NCI-H2196 (cell line): Measurements from ENCODE around the gene CYB5R4.
"Not testable (repeated sequence)": the region's sequence is repeated elsewhere in the genome, so short reads cannot be mapped to it uniquely, and the experiment has no call there.

Source experiments
- DNase-seq: peaks from one replicate; lab custom pipeline; 2025; ENCODE audit not compliant: unreplicated experiment; lab: John Stamatoyannopoulos, UW

CYB5R4 gene

DNA sequence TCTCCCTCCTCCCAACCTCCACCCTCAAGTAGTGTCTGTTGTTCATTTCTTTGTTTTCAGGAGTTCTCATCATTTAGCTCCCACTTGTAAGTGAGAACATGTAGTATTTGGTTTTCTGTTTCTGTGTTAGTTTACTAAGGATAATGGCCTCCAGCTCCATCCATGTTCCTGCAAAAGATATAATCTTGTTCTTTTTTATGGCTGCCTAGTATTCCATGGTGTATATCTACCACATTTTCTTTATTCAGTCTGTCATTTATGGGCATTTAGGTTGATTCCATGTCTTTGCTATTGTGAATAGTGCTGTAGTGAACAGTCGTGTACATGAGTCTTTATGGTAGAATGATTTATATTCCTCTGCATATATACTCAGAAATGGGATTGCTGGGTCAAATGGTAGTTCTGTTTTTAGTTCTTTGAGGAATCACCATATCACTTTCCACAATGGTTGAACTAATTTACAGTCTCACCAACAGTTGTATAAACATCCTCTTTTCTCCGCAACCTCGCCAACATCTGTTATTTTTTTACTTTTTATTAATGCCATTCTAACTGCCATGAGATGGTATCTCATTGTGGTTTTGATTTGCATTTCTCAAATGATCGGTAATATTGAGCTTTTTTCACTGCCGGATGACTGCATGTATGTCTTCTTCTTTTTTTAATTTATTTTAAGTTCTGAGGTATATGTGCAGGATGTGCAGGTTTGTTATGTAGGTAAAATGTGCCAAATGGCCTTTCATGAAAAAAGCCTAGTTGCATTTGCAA lies 48.3 kb downstream of the CYB5R4 start:
- not testable (repeated sequence) for DNase-seq

DNA sequence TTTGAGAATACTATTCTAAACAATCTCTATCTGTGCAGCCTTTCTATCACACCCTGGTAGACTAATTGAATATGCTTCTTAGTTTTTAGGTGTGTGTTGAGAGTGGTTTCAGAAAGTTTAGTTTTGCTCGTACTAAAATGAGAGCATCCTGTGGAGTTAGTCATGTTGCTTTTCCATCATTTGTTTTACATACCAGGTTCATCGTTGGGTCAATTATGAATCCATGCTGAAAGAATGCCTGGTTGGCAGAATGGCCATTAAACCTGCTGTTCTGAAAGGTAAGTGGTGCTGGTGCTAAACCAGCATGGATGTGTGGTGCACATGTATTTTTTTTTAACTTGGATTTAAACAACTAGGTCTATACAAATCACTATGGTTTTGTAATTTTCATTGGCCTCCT lies 49.3 kb downstream of the CYB5R4 start:
- no peak for DNase-seq

DNA sequence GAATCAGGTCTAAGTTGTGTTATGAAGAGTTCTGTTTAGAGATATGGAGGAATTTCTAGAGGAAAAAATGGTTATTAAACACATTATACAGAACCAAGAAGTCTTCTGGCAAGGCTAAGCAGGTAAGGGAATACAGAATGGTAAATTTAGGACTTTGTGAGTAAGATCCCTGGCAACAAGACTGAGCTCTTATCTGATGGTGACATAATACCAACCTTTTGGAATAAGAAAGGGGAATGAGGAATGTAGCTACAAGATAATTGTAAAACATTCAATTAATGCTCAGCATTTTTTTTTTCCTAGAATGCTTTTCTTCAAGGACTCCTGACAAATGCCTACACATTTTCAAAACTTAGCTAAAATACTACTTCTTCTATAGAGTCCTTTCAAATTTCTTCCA lies 51.8 kb downstream of the CYB5R4 start:
- no peak for DNase-seq

DNA sequence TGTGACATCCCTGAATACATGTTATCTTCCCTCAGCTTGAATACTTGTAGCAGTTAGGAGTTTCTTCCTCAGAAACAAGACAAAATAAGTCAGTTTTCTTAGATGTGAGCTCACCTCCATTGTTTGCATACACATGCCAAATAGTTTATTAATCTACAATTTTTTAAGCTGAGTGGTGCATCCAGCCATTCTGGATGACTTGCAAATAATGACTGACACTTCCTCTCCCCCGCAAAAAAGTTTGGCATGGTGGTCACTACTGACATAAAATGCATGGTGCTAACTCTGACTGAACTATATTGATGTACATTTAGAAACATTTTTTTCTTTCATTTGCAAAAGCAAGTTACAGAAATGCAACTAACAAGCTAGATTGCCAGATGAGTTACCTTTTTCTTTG lies 55.5 kb downstream of the CYB5R4 start:
- no peak for DNase-seq

DNA sequence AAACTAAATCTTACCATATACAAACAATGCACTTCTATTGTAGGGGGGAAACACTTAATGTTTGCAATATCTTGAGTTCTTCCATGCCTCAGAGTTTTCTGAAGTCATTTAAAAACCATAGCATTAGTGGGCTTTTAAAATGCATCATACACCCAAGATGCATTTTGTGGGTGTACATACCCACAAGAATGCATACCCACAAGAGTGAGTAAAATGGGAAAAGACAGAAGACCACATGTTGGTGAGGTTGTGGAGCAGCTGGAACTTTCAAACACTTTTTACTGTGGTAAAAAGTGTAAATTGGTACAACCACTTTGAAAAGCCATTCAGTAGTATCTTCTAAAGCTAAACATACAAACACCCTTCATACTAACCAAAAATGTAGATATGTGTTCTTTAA lies 57.5 kb downstream of the CYB5R4 start:
- DNase-seq: no peak

DNA sequence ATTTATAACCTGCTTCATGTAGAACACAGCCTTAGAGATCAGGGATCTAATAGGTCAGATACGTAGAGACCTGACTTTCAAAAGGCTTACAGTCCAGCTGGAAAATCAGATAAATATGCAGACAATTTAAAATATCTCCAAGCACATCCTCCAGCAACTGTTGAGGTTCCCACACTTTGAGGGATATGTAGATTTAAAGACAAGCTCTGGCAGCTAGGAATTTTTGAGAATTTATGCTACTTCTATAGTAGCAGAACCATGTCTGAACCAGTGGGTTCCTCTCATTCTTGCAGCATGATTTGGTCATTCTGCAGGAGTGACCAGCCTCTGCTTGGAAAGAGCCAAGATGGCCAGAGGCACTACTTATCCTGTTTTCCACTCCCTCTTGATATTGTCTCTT lies 60.5 kb downstream of the CYB5R4 start:
- DNase-seq: no peak

DNA sequence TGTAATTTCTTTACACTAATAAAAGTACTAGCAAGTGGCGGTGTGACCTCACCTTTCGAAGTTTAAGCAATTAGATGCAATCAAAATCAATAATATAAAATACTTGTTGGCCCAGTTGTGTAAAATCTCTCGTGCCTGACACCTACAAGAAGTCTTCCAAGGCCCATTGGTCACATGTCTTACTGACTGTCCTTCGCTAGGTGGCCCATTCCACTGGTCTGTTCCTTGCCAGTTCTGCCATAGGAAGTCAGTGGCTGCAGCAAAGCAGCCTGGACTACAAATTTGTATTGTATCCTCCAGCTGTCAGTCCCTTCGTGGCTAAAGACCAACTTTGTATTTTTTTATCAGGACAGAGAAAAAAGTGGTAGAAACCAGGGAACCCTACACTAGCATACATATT lies 61.8 kb downstream of the CYB5R4 start:
- no peak for DNase-seq

DNA sequence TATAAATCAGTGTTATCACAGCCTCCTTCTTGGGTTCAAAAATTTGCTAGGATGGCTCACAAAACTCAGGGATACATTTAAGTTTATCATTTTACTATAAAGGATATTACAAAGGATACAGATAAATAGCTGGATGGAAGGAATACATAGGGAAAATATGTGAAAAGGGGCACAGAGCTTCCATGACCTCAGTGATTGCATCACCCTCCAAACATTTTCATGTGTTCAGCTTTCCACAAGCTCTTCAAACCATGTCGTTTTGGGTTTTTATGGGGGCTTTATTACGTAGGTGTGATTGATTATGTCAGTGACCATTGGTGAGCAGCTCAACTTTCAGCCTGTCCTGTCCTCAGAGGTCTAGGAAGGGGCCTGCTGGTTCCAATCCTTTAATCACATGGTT lies 68.0 kb downstream of the CYB5R4 start:
- no peak for DNase-seq

DNA sequence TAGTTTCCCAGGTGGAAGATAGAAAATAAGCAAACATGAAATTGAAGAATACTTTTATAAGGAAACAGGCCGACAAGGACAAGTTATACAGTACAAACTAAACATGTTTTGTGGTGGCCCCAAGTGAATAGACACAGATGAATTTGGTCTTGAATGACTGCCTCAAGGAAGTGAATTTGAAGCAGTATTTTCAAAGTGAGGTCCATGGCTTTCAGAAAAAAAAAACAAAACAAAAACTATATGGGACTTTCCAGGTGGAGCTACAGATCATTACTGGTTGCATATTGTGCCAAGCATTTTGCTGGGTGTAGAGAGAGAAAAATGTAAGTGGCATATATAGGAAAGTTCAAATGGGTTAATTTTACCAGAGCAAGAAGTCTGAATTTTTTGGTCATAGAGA lies 68.8 kb downstream of the CYB5R4 start:
- DNase-seq: no peak

DNA sequence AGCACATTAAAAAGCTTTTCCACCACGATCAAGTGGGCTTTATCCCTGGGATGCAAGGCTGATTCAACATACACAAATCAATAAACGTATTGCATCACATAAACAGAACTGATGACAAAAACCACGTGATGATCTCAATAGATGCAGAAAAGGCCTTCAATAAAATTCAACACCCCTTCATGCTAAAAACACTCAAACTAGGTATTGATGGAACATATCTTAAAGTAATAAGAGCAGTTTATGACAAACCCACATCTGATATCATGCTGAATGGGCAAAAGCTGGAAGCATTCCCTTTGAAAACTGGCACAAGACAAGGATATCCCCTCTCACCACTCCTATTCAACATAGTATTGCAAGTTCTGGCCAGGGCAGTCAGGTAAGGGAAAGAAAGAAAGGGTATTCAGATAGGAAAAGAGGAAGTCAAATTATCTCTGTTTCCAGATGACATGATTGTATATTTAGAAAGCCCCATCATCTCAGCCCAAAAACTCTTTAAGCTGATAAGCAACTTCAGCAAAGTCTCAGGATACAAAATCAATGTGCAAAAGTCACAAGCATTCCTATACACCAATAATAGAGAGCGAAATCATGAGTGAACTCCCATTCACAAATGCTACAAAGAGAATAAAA lies 86.8 kb downstream of the CYB5R4 start:
- not testable (repeated sequence) for DNase-seq

DNA sequence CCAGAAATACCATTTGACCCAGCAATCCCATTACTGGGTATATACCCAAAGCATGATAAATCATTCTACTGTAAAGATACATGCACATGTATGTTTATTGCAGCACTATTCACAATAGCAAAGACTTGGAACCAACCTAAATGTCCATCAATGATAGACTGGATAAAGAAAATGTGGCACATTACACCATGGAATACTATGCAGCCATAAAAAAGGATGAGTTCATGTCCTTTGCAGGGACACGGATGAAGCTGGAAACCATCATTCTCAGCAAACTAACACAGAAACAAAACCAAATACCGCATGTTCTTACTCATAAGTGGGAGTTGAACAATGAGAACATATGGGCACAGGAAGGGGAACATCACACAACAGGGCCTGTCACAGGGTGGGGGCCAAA lies 88.5 kb downstream of the CYB5R4 start:
- not testable (repeated sequence) for DNase-seq

DNA sequence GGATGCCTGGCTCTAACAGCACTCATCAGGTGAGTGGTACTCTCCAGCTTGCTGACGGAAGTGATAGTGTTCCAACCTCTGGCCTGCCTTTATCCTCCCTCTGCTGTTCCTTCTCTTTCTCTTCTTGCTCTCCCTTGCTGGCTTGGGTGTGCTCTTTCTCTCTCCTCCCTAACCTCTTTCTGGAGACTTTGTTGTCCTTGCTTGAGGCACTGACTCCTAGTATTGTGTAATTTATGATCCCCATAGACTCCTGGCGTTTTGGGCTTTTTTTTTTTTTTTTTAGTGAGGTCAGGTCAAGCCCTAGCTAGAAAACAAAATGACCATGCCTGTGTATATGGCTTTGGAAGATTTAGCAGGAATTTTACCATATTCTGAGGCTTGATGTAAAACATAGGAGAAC lies 89.4 kb downstream of the CYB5R4 start:
- no peak for DNase-seq

DNA sequence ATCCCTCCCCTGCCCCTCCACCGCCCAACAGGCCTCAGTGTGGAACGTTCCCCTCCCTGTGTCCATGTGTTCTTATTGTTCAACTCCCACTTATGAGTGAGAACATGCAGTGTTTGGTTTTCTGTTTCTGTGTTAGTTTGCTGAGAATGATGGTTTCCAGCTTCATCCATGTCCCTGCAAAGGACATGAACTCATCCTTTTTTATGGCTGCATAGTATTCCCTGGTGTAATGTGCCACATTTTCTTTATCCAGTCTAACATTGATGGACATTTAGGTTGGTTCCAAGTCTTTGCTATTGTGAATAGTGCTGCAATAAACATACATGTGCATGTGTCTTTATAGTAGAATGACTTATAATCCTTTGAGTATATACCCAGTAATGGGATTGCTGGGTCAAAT lies 91.9 kb downstream of the CYB5R4 start:
- not testable (repeated sequence) for DNase-seq

DNA sequence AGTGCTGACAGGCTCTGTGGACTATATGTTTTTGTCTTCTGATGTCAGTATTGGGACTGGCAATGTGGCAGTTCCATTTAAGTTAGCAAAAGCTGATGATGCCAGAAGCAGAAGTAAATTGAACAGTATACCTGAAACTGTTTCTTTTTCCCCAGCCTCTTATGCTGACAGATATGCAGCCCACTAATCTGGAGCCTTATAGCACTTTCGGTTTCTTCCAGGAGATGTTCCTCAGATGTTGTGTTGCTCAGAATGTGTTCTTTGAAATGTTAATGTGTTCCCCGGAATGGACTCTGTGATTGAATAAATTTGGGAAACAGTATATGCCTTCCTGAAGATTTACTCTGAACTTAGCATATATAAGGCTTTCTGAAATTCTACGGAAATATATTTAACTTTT lies 93.3 kb downstream of the CYB5R4 start:
- no peak for DNase-seq

DNA sequence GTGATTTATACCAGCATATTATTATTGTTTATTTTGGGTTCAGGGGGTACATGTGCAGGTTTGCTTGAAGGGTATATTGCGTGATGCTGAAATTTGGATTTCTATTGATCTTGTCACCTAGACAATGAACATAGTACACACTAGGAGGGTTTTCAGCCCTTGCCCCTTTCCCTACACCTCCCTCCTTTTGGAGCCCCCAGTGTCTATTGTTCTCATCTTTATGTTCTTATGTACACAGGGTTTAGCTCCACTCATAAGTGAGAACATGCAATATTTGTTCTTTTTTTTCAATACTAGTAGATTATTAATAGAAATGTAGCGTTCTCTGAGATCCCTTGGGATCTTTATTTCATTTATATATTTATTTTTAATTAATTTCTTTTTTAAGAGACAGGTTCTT lies 94.9 kb downstream of the CYB5R4 start:
- DNase-seq: no peak

DNA sequence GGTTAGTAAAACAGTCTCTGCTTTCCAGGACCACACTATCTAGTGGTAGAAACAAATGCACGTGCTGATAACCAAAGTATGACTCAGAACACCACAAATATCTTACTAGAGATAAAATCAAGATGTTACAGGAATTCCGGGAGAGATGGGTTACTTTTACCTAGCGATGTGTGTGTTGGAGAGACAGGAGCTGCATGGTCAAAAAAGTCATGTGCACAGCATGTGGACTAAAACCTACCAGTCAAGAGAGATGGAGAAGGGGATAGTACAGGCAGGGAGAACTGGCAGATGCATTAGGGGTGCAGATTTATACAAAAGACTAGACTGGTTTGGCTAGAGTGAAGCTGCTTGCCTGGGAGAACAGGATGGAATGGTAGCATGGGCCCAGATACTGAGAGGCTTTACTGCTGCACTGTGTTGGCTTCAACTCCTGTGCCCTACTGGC lies 98.8 kb downstream of the CYB5R4 start:
- DNase-seq: no peak

DNA sequence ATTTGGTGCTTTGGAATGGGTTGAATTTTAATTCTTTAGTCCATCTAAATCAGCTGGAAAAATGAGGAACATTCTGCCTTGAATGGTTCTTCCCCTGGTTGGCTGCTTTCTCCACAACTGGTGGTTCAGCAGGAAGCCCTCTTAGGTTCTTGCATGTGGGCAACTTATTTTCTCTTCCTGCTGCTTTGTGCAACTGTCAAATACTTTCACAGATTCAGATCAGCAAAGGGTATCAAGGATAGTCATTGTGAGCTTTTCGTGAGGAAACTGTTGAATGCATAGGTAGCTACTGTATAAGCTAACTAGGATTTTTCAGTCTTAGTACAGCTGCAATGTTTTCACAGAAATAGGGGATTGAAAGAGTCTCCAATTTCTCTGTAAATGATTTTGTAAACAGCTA lies 101.2 kb downstream of the CYB5R4 start:
- DNase-seq: no peak

DNA sequence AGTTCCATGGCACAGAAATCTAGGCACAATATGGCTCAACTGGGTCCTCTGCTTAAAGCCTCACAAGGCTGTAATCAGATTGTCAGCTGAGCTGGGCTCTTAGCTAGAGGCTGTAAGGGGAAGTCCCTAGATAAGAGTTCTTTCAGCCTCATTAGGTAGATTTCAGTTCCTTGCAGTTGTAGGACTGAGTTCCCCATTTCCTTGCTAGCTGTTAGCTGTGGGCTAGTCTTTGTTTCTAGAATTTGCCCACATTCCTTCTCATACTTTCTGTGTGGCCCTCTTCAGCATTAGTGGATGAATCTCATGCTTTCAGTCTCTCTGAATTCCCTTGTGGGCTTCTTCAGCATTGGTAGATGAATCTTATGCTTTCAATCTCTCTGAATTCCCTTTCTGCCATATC lies 103.1 kb downstream of the CYB5R4 start:
- no peak for DNase-seq

DNA sequence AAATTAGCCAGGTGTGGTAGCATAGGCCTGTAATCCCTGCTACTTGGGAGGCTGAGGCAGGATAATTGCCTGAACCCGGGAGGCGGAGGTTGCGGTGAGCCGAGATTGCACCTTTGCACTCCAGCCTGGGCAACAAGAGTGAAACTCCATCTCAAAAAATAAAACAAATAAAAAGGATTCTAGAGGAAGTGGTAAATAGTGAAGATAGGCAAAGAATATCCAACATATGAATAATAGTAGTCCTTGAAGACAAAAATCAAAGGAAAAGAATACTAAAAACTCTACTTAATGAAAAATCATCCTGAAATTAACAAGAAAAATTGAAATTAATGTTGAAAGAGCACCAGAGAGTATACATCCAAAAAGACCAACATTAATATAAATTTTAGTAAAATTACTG lies 107.0 kb downstream of the CYB5R4 start:
- DNase-seq: no peak

DNA sequence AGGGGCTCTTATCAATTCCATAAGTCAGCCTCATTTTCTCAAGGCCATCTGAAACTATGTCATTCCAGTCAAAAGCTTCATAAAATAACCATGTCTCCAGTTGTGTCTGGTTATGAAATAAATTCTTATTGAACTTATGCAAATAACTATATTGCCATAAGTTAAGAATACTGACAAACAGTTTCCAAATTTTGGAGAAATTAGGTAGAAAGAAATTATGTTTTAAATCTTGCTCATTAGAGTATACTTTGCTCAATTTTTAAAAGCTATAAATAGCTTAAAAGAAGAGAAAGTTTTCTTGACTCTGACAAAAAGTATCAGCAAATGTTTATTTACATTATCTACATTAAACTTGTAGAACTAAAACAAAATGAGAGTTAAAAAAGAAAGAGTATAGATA lies 111.1 kb downstream of the CYB5R4 start:
- DNase-seq: no peak

DNA sequence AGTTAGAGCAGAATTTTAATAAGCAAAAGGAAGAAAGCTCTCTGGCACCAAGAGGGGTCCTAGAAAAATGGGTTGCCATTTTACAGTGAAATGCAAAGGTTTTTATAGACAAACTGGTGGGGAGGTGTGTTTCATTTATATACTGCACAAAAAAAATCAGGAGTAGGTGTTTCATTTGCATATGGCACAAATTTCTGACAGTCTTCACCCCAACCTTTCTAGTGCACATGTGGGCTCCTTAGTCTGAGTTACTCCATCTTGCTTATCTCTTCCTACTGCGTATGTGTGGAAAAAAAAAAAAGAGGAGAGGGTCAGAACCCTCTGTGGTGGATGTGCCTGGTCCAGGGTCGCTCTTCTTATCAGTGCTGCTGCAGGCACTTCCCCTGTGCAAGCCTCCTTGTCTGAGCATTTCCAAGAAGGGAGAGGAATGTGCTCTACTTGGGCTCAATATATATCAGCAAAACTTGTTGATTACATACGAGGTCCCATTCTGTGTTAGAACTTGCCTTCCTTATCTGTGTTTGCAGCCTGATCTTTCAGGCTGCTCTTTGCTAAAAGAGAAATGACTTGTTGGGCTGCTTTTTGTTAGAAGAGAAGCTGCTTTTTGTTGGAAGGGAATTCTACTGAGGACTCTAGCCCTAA lies 115.0 kb downstream of the CYB5R4 start:
- no peak for DNase-seq

DNA sequence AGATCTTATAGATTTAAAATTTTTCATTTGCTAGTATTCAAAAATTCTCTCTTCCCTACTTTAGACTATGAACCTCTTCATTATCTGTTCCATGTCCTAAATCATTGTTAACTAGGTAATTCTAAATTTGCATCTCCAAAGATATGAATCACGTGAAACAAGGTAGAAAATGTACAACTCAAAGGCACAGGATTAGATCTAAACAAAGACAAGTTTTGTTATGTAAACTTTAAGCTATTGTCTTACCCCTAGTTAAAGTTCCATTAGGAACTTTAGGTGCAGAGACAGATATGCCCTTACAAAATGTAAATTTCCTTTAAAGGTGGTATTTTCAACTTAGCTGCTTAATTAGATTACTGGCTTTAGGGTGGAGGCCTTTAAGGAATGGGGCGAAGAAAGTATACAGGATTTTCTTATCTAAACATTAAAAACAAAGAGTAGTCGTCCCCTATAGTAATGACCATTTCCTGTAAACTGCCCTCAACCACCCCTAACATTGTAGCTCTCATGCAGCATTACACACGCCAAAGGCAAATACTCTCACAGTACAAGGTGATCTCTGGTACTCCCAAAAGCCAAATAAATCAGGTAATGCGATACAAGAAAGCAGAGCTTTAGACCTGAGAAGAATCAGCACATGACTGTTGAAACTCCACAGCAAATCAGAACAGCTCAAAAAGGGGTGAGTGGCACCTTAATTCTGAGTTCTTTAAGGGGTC lies 116.7 kb downstream of the CYB5R4 start:
- no peak for DNase-seq
